Measurements from ENCODE around the gene MMS19. TPM values are rescaled to one million over a fixed set of nuclear protein-coding genes. Genes with fewer than 3 reads are reported as not detected.

MMS19 gene
- polyA plus RNA-seq, 2 donors: 37.8 to 45.1 TPM

DNA sequence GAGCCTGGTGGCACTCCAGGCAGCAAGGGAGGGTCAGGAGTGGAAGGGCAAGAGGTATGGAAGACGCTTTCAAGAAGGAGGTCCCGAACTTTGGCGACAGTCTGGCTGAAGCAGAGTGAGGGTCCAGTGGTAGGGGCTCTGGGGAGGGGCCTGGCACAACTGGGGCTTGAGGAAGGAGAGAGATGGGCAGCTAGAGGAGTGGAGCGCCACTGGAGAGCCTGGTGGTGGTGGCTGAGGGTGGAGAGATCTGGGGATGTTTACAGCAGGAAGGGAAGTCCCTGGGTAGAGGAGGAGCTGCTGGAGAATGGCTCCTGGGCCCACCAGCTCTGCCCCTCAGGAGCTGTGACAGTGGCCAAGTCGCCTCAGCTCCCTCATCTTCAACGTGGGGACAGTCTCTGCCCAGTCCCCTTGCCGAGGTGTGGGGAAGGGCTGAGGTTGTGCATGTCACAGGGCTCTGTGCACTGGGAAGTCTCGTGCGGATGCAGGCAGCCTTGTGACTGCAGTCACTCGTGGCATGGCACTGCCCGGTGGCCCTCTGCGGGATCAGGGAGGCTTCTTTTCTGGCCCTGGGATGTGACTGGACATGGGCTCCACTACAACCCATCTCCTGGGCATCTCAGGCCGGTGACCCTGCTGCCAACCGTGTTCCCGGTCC, 19.0 kb upstream of the MMS19 start:
- no peak overlapping the region for H3K27ac ChIP-seq (ENCODE audit: low read depth in 2 of 2, low read length in 1 of 2)
- no peaks in the 10 kb centered on the region for H3K9me3 ChIP-seq (ENCODE audit: control insufficient read depth in 2 of 2, insufficient read depth in 1 of 2, low read depth in 1 of 2, low read length in 1 of 2)
- no peak overlapping the region for H3K4me3 ChIP-seq (ENCODE audit: low read depth in 1 of 2, low read length in 2 of 2)
- no peaks in the 10 kb centered on the region for H3K27me3 ChIP-seq (ENCODE audit: control insufficient read depth in 1 of 2, insufficient read depth in 2 of 2, low read length in 2 of 2)
- WGBS, 2 donors: 88% methylated on average over 15 of the region's 15 CpGs
- peaks cover 5 to 13% of the 10 kb centered on the region in 2 donors for H3K4me1 ChIP-seq (ENCODE audit: control insufficient read depth in 2 of 2, insufficient read depth in 2 of 2, low read length in 1 of 2)
- H3K36me3 ChIP-seq (ENCODE audit: control insufficient read depth in 2 of 2, insufficient read depth in 2 of 2, low read length in 1 of 2): no peaks in the 10 kb centered on the region

DNA sequence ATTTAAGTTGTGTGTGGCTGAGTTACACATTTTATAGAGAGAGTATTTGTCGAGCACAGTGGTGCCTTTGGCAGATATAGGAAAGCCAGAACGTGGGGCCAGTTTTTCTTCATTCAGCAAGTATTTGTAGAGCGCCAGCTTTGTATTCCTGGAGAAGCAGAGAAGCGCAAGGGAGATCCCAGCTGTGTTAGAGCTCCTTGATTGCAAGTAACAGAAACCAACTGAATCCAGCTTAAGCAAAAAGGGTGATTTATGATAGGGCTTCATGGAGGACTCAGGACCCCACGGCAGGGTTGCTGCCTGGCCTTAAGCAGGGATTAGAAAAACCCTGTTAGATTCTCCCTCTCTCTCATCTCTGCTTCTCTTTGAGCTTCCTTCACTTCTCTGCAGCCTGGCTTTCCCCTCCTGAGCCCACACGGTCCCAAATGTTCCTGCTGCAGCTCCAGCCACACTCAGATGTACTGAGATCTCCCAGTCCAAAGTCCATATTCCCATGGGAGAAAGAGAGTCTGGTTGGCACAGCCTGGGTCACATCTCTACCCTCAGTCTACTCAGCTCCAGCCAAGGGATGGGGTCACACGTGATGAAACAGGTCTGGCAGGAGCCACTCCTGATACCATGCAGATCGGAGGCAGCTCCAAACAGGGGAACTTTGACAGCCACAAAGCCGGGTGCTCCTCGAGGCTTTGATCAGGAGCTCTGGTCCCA, 17.2 kb upstream of the MMS19 start:
- no peak overlapping the region for H3K4me3 ChIP-seq (ENCODE audit: low read depth in 1 of 2, low read length in 2 of 2)
- 70 to 73% methylated on average over 10 of the region's 10 CpGs for WGBS, 2 donors
- H3K27me3 ChIP-seq (ENCODE audit: control insufficient read depth in 1 of 2, insufficient read depth in 2 of 2, low read length in 2 of 2): no peaks in the 10 kb centered on the region
- H3K4me1 ChIP-seq (ENCODE audit: control insufficient read depth in 2 of 2, insufficient read depth in 2 of 2, low read length in 1 of 2): peaks cover 5 to 10% of the 10 kb centered on the region in 2 donors
- H3K9me3 ChIP-seq (ENCODE audit: control insufficient read depth in 2 of 2, insufficient read depth in 1 of 2, low read depth in 1 of 2, low read length in 1 of 2): no peaks in the 10 kb centered on the region
- H3K36me3 ChIP-seq (ENCODE audit: control insufficient read depth in 2 of 2, insufficient read depth in 2 of 2, low read length in 1 of 2): no peaks in the 10 kb centered on the region
- H3K27ac ChIP-seq (ENCODE audit: low read depth in 2 of 2, low read length in 1 of 2): no peak overlapping the region

DNA sequence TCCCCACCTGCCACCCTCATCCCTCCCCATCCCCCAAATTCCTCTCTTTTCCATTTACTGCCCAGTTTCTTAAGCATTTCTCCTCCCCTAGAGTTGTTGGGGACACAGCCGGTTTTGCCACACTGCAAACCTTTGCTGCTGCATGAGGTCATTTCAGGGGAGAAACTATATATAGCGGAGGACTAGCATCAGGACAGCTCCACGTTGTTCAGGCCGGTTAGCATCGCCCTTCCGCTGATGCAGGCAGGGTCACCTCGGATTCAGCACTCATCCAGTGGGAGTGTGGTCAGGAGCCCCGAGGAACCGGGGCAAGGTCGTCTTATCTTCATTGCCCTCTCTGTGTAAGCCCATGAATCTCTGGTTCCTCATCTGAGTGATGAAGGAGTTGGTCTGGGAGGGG, 16.1 kb upstream of the MMS19 start:
- Histone ChIP-seq H3K27me3 (ENCODE audit: control insufficient read depth in 1 of 2, insufficient read depth in 2 of 2, low read length in 2 of 2) (no peaks in the 10 kb centered on the region), H3K27ac (ENCODE audit: low read depth in 2 of 2, low read length in 1 of 2) (no peak overlapping the region), H3K4me3 (ENCODE audit: low read depth in 1 of 2, low read length in 2 of 2) (no peak overlapping the region), H3K9me3 (ENCODE audit: control insufficient read depth in 2 of 2, insufficient read depth in 1 of 2, low read depth in 1 of 2, low read length in 1 of 2) (no peaks in the 10 kb centered on the region), H3K36me3 (ENCODE audit: control insufficient read depth in 2 of 2, insufficient read depth in 2 of 2, low read length in 1 of 2) (no peaks in the 10 kb centered on the region), H3K4me1 (ENCODE audit: control insufficient read depth in 2 of 2, insufficient read depth in 2 of 2, low read length in 1 of 2) (peaks cover 5 to 10% of the 10 kb centered on the region in 2 donors)
- 81 to 85% methylated on average over 10 of the region's 10 CpGs for WGBS, 2 donors

DNA sequence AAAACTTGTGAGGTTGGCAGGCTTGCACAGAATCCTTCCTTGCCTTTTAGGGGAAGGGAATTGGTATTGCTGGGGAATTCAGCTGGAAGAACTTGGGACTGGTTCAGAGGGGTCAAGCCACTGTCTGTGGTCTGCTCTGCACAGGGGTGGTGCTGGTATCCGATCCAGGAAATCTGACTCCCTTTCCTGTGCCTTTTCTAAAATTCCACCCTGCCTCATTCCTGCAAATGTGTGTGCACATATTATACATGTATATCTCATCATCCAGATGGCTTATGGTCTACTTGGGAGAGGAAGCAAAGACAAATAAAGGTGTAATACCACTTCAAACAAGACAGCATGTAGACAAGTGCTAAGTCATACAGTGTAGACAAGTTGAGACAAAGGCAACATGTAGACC, 14.8 kb upstream of the MMS19 start:
- Histone ChIP-seq H3K4me1 (ENCODE audit: control insufficient read depth in 2 of 2, insufficient read depth in 2 of 2, low read length in 1 of 2) (peaks cover under 1 to 6% of the 10 kb centered on the region in 2 donors), H3K27me3 (ENCODE audit: control insufficient read depth in 1 of 2, insufficient read depth in 2 of 2, low read length in 2 of 2) (no peaks in the 10 kb centered on the region), H3K27ac (ENCODE audit: low read depth in 2 of 2, low read length in 1 of 2) (no peak overlapping the region), H3K9me3 (ENCODE audit: control insufficient read depth in 2 of 2, insufficient read depth in 1 of 2, low read depth in 1 of 2, low read length in 1 of 2) (no peaks in the 10 kb centered on the region), H3K36me3 (ENCODE audit: control insufficient read depth in 2 of 2, insufficient read depth in 2 of 2, low read length in 1 of 2) (no peaks in the 10 kb centered on the region), H3K4me3 (ENCODE audit: low read depth in 1 of 2, low read length in 2 of 2) (no peak overlapping the region)
- WGBS, 2 donors: 65 to 76% methylated on average over 1 of the region's 1 CpG

DNA sequence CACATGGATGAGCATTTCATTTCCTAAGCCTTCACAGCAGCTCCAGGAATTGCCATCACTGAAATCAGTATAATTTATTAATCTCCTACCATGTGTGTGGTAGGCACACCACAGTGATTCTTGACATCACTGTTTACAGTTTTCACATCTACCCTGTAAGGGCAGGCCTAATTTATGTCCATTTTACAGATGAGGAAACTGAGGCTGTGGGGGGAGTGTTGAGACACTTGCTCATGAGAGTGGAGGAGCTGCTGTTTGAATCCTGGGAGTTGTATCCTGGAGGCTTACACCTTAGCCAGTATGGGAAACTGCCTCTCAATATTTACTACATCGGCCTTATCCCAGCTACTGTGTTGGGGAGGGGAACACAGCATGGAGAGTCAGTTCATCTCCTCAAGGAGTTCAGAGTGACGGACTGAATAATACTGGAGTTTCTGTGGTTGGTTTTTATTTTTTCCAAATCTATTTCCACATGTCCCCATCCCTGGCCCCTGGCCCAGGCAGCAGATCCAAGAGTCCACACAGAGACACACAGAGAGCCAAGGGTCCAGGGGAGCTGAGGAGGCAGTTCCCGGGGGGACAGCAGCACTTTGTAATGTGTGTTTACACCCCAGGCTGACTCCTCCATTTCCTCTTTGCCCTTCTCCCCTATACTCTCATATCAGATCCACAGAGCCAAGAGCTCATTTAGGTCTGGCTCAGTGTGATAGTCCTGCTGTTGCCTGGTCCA, 13.7 kb upstream of the MMS19 start:
- H3K27ac ChIP-seq (ENCODE audit: low read depth in 2 of 2, low read length in 1 of 2): no peak overlapping the region

DNA sequence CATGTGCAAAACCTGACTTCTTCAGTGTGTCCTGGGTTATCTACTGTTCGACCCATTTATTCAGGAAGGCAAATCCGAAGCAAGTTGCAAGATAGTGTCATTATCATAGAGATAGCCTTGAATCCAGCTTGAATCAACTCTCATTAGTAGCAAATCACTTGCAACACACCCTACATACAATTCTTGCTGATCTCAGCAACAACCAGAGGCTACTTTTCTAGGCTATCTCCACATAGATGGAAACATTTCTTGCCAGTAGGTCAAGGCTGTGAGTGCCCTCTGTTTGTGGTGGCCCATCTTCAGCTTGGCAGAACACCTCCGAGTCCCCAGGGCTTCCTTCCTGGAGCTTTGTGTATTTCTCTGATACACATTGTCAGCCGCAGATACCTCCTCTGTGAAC, 12.5 kb upstream of the MMS19 start:
- no peak overlapping the region for H3K27ac ChIP-seq (ENCODE audit: low read depth in 2 of 2, low read length in 1 of 2)
- no peak overlapping the region for H3K4me3 ChIP-seq (ENCODE audit: low read depth in 1 of 2, low read length in 2 of 2)
- WGBS, 2 donors: 88 to 91% methylated on average over 4 of the region's 4 CpGs
- H3K9me3 ChIP-seq (ENCODE audit: control insufficient read depth in 2 of 2, insufficient read depth in 1 of 2, low read depth in 1 of 2, low read length in 1 of 2): no peaks in the 10 kb centered on the region
- no peaks in the 10 kb centered on the region for H3K36me3 ChIP-seq (ENCODE audit: control insufficient read depth in 2 of 2, insufficient read depth in 2 of 2, low read length in 1 of 2)
- no peaks in the 10 kb centered on the region for H3K27me3 ChIP-seq (ENCODE audit: control insufficient read depth in 1 of 2, insufficient read depth in 2 of 2, low read length in 2 of 2)
- H3K4me1 ChIP-seq (ENCODE audit: control insufficient read depth in 2 of 2, insufficient read depth in 2 of 2, low read length in 1 of 2): no peaks in the 10 kb centered on the region

More for the DNA sequence above, 13.7 kb upstream of the MMS19 start:
- H3K4me3 ChIP-seq (ENCODE audit: low read depth in 1 of 2, low read length in 2 of 2): no peak overlapping the region
- no peaks in the 10 kb centered on the region for H3K27me3 ChIP-seq (ENCODE audit: control insufficient read depth in 1 of 2, insufficient read depth in 2 of 2, low read length in 2 of 2)
- no peaks in the 10 kb centered on the region for H3K4me1 ChIP-seq (ENCODE audit: control insufficient read depth in 2 of 2, insufficient read depth in 2 of 2, low read length in 1 of 2)
- no peaks in the 10 kb centered on the region for H3K9me3 ChIP-seq (ENCODE audit: control insufficient read depth in 2 of 2, insufficient read depth in 1 of 2, low read depth in 1 of 2, low read length in 1 of 2)
- no peaks in the 10 kb centered on the region for H3K36me3 ChIP-seq (ENCODE audit: control insufficient read depth in 2 of 2, insufficient read depth in 2 of 2, low read length in 1 of 2)
- 71 to 73% methylated on average over 3 of the region's 3 CpGs for WGBS, 2 donors

DNA sequence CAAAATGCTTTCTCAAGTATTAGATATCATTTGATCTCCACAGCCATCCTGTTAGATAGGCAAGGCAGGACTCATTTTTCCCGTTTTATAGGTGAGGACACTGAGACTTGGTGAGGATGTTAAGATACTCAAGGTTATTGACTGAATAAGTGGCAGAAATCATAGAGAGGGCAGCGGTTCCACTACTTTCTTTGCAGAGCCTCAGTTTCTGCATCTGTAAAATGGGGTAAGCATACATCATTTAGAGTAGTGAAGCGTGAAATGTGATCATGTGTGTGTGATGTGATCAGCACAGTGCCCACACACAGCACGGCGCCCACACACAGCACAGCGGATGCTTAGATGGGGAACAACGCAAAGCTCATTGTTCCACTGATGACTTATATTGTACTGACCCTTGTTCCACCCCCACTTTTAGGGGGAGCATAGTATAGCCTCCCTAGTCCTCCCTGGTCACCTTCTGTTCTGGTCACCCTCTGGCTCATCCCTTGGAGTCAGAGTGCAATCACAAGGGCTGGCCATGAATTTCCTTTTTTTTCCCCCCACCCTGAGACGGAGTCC, 11.0 kb upstream of the MMS19 start:
- no peak overlapping the region for H3K4me3 ChIP-seq (ENCODE audit: low read depth in 1 of 2, low read length in 2 of 2)

DNA sequence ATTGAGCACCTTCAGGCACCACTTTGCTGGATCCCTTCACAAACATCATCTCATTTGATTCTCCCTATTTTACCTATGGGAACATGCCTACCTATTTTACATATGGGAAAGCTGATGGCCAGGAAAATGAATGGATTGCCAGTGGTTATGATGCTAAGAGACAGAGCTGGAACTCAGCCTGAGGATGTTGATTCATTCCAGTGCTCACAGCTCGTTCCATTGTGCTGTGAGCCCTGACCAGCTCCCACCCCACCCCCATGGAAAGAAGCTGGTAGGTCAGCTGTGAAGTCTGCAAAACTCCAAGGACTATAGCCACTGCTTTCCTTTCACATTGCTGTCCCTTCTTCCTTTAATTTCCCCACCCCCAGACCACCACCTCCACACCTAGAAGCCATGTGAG, 10.1 kb upstream of the MMS19 start:
- no peaks in the 10 kb centered on the region for H3K36me3 ChIP-seq (ENCODE audit: control insufficient read depth in 2 of 2, insufficient read depth in 2 of 2, low read length in 1 of 2)
- 13 to 39% methylated on average over 1 of the region's 1 CpG for WGBS, 2 donors
- H3K27me3 ChIP-seq (ENCODE audit: control insufficient read depth in 1 of 2, insufficient read depth in 2 of 2, low read length in 2 of 2): peaks cover 0 to 2% of the 10 kb centered on the region in 2 donors

More for the DNA sequence above, 11.0 kb upstream of the MMS19 start:
- Histone ChIP-seq H3K27me3 (ENCODE audit: control insufficient read depth in 1 of 2, insufficient read depth in 2 of 2, low read length in 2 of 2) (peaks cover 0 to 2% of the 10 kb centered on the region in 2 donors), H3K36me3 (ENCODE audit: control insufficient read depth in 2 of 2, insufficient read depth in 2 of 2, low read length in 1 of 2) (no peaks in the 10 kb centered on the region), H3K9me3 (ENCODE audit: control insufficient read depth in 2 of 2, insufficient read depth in 1 of 2, low read depth in 1 of 2, low read length in 1 of 2) (no peaks in the 10 kb centered on the region), H3K4me1 (ENCODE audit: control insufficient read depth in 2 of 2, insufficient read depth in 2 of 2, low read length in 1 of 2) (no peaks in the 10 kb centered on the region), H3K27ac (ENCODE audit: low read depth in 2 of 2, low read length in 1 of 2) (no peak overlapping the region)
- WGBS, 2 donors: 91 to 94% methylated on average over 8 of the region's 8 CpGs

DNA sequence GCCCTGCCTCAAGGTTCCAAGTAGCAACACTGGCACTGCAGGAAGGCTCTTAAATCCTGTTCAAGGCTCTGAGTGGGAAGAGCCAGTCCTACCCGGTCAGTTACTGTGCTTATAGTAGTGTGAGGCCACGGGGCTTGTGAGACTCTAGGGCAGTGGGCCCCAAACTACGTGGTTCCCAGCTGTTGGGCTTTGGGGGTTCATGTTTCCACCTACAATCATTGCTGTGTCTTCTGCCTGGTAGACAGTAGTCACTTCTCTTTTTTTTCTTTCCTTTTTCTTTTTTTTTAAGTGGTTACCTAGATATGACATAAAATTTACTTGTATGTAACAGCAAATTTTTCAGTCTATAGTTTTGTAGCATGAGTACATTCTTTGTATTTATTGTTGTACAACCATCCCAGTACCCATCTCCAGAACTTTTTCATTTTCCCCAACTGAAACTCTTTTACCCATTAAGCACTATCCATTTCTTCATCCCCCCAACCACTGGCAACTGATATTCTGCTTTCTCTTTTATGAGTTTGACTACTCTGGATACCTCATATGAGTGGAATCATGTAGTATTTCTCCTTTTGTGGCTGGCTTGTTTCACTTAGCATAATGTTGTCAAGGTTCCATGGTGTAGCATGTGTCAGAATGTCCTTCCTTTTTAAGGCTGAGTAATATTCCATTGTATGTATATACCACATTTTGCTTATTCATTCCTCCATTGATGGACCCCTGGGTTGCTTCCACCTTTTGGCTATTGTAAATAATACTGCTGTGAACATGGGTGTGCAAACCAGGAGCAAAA, 8.2 kb upstream of the MMS19 start:
- H3K27ac ChIP-seq (ENCODE audit: low read depth in 2 of 2, low read length in 1 of 2): no peak overlapping the region
- no peak overlapping the region for H3K4me3 ChIP-seq (ENCODE audit: low read depth in 1 of 2, low read length in 2 of 2)
- no peaks in the 10 kb centered on the region for H3K4me1 ChIP-seq (ENCODE audit: control insufficient read depth in 2 of 2, insufficient read depth in 2 of 2, low read length in 1 of 2)
- 74 to 86% methylated on average over 3 of the region's 3 CpGs for WGBS, 2 donors
- peaks cover 0 to 2% of the 10 kb centered on the region in 2 donors for H3K27me3 ChIP-seq (ENCODE audit: control insufficient read depth in 1 of 2, insufficient read depth in 2 of 2, low read length in 2 of 2)
- no peaks in the 10 kb centered on the region for H3K36me3 ChIP-seq (ENCODE audit: control insufficient read depth in 2 of 2, insufficient read depth in 2 of 2, low read length in 1 of 2)
- H3K9me3 ChIP-seq (ENCODE audit: control insufficient read depth in 2 of 2, insufficient read depth in 1 of 2, low read depth in 1 of 2, low read length in 1 of 2): no peaks in the 10 kb centered on the region

More for the DNA sequence above, 10.1 kb upstream of the MMS19 start:
- Histone ChIP-seq H3K27ac (ENCODE audit: low read depth in 2 of 2, low read length in 1 of 2) (no peak overlapping the region), H3K9me3 (ENCODE audit: control insufficient read depth in 2 of 2, insufficient read depth in 1 of 2, low read depth in 1 of 2, low read length in 1 of 2) (no peaks in the 10 kb centered on the region), H3K4me3 (ENCODE audit: low read depth in 1 of 2, low read length in 2 of 2) (no peak overlapping the region), H3K4me1 (ENCODE audit: control insufficient read depth in 2 of 2, insufficient read depth in 2 of 2, low read length in 1 of 2) (no peaks in the 10 kb centered on the region)

All from esophagus (tissue), 2 donors.